Epithelial cell of prostate (primary cell): ENCODE results near the gene LRIF1.
A peak's percentile ranks its signal among the peaks of the same experiment; 100 is the strongest.
"Not testable (repeated sequence)": the region's sequence is repeated elsewhere in the genome, so short reads cannot be mapped to it uniquely, and the experiment has no call there.

ENCODE experiments used
- DNase-seq: peaks from one replicate; pipeline ENCODE4 v3.0.0-alpha.2; 2011; ENCODE audit warnings: low read depth, low spot score
- H3K27ac ChIP-seq: fragments of 450-650 bp; 2 replicates; pipeline ENCODE4 v1.5.1; 2017; ENCODE audit warnings: mild to moderate bottlenecking

Gene LRIF1

DNA sequence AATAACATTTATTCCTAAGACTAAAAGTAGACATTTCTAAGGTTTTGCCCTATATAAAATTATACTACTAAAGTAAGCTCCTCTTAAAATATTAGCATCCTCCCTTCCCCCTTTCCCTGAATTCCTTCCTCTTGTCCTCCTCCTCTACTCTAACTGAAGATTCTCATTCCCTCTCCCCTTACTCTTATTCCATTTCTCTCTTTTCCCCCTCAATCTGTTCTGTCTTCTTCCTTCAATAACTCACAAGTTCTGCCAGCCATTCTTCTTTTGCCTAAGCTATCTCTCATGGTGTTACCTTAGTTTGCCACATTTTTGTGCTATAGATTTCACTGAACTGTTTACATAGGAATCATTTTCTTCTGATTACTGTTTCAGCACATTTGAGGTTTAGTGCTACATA, 10.7 kb downstream of the LRIF1 start:
- DNase-seq, result no peak
- no peak overlapping the region for H3K27ac ChIP-seq

DNA sequence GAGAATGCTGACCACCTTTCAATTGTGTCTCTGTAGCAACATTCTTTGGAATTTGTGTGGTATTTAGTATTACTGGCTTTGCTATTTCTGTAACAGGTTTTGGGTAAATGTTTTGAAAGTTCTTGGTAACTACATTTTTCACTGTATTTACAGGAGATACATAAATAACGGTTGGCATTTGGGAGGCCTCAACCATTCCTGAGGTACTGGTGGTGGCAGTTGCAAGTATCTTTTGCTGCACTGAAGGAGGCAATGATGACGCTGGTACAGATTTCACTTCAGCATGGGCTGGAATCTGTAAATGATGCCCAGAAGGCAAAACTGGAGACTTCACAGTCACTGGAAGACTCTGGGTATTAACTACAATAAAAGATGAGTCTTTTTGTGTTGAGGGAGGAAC, 11.7 kb downstream of the LRIF1 start:
- no peak for DNase-seq
- H3K27ac ChIP-seq, result no peak overlapping the region

DNA sequence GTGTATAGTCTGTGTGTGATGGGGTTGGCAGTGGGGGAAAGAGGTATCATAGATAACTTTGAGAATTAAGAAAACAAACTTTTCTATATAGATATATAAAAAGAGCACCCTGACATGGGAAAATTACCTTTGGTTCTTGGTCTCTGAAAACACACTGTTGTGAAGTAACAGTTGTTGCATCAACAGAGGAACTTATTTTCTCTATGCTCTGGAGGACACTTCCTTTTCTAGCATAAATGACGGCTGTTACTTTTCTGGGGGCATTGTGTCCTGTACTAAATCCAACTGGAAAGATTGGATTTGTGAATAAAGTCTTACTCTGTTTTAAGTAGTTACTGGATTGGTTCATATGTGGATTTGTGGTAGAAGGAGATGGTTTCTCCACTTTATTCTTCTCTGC, 12.6 kb downstream of the LRIF1 start:
- H3K27ac ChIP-seq, result no peak overlapping the region
- DNase-seq, result no peak

DNA sequence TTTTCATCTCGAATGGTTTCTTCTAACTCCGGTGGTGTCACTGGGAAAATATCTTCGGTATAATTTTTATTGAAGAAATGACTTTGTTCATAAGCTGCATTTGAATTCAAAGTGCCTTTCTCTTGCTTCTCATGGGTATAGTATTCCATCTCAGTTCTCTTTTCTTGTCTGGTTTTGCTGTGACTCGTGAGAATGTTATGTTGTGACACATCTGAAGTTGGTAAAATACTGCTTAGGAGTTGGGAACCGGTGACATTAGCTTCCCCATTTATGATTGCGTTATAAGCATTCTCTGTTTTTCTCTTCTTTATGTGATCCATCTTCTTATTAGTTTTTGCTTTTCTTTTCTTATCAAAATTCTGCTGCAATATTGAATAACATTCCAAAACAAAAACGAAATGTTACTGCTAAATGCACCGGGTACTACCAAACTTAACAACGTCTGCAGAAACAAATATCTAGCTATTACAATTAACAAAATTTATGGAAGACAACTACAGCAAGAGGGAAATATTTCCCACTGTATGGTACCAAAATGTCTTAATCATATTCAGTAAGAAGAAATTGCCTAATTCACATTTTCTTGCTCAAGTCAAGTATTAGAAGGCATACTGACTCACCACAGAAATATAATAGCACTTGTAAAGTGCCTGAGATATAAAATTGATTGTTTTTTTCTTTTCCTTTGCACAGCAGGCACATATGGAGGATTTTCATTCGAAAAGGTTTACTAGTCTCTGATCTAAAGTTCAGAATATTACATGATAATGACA, 15.5 kb downstream of the LRIF1 start:
- H3K27ac ChIP-seq, result no peak overlapping the region
- no peak for DNase-seq

DNA sequence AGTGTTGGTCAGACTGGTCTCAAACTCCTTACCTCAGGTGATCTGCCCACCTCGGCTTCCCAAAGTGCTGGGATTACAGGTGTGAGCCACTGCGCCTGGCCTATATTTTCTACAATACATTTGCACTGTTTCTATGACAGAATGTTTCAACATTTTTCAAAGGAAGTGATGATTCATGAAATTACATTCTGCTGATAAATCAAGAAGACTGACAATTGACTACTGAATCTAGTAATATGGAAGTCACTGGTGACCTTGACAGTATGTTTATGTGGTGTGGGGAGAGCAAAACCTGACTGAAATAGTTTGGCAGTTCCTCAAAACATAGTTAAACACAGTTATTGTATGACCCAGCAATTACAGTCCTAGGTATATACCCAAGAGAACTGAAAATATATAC, 18.1 kb downstream of the LRIF1 start:
- no peak overlapping the region for H3K27ac ChIP-seq
- no peak for DNase-seq

DNA sequence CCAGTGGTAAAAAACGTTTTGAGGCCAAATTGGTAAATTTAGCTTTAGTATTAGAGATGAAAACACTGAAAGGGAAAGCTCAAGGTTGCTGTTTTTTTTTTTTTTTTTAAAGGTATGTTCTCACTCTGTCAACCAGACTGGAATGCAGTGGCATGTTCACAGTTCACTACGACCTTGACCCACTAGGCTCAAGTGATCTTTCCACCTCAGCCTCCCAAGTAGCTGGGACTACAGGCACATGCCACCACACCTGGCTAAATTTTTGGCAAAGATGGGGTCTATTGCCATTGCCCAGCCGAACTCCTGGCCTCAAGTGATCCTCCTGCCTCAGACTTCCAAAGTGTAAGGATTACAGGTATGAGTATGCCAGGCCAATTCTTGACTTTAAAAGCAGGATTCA, 18.9 kb downstream of the LRIF1 start:
- no peak for DNase-seq
- no peak overlapping the region for H3K27ac ChIP-seq

DNA sequence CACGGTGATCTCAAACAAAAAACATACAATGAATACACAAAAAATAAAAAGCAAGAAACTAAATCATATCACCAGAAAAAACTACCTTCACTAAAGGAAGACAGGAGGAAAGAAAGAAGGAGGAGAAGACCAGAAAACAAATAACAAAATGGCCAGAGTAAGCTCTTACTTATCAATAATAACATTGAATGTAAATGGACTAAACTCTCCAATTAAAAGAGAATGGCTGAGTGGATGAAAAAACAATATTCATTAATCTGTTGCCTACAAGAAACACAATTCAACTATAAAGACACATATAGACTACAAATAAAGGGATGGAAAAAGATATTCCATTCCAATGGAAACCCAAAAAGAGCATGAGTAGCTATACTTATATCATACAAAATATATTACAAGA, 27.2 kb downstream of the LRIF1 start:
- no peak for DNase-seq
- H3K27ac ChIP-seq, result no peak overlapping the region

DNA sequence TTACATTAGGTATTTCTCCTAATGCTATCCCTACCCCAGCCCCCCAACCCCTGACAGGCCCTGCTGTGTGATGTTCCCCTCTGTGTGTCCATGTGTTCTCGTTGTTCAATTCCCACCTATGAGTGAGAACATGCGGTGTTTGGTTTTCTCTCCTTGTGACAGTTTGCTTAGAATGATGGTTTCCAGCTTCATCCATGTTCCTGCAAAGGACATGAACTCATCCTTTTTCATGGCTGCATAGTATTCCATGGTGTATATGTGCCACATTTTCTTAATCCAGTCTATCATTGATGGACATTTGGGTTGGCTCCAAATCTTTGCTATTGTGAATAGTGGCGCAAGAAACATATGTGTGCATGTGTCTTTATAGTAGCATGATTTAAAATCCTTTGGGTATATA, 32.6 kb downstream of the LRIF1 start:
- not testable (repeated sequence) for DNase-seq, H3K27ac ChIP-seq

DNA sequence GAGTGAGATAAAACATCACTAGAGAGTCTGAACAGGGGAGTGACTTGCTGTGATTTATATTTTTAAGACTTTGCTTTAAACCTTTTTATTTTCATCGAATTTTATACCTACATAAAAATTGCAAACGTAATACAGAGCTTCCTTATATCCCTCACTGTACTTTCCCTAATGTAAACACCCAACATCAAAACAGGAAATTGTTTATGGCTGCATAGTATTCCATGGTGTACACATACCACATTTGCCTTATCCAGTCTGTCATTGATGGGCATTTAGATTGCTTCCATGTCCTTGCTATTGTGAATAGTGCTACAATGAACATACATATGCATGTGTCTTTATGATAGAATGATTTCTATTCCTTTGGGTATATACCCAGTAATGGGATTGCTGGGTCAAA, 34.8 kb downstream of the LRIF1 start:
- DNase-seq, result no peak
- H3K27ac ChIP-seq, result peak overlapping the region; percentile 27

DNA sequence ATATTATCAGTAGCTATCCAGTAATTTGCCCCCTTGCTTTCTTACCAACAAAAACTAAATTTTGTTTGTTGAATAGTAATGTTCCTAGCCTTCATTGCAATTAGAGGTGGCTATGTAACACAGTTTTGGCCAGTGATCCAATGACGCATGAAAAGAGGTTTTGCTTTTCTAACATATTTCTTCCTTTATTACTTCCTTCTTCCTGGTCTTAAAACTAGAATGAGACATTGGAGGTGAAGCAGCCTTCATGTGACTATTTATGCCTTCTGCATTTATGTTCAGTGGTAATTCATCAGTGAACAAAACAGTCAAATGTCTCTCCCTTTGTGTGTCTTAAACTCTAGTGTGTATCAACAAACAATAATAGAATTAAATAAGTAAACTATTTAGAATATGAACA, 35.5 kb downstream of the LRIF1 start:
- DNase-seq, result no peak
- H3K27ac ChIP-seq, result peak overlapping the region; percentile 27

DNA sequence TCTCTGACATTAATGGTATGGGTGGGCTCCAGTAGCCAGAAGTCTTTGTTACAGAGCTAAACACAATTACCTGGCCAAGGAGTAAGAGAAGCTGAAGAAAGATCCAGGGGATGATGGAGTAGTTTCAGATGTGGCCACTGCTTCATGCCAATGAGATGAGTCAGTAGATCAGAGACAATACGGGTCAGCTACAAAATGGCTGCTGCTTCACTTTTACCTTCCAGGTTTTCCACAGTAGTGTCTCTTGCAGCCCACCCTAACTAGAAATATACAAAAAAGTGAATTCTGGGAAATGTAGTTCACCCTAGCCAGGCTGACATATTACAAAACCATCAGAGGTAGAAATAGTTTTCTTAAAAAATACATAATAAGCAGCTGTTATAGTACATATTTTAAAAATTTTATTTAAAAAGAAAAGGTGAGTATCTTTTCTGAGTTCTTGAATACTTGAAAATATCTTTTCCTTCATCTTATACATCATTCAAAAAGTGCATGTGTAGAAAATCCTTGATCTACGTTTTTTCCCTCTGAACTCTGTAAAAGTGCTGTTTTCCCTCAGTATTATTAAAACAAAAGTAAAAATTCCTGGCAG, 36.1 kb downstream of the LRIF1 start:
- H3K27ac ChIP-seq, result peak overlapping the region; percentile 27
- no peak for DNase-seq

DNA sequence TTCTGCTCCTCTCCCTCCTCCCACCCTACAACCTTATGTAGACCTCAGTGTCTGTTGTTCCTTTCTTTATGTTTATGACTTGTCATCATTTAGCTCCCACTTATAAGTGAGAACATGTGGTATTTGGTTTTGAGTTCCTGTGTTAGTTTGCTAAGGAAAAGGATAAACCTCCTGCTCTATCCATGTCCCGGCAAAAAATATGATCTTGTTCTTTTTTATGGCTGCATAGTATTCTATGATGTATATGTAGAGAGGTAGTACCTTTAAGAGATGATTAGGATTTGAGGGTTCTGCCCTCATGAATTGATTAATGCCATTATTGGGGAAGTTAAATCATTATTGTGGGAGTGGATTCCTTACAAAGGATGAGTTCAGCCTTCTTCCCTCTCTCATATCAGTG, 41.8 kb downstream of the LRIF1 start:
- no peak overlapping the region for H3K27ac ChIP-seq
- no peak for DNase-seq

DNA sequence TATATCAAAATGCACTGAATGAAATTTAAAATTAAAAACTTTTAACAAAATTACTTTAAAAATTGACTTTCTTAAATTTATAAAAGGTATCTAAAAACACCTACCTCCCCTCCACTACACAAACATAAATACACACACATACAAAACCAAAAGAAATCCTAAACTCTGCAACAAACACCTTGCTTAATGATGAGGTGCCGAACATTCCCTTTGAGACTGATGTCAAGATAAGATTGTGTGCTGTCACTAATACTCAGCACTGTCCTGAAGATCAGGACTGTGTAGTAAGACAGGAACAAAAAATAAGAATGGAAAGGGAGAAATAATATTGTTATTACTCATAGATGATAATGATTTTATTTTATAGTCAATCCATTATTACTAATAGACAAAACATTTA, 45.7 kb downstream of the LRIF1 start:
- no peak for DNase-seq
- H3K27ac ChIP-seq, result no peak overlapping the region

DNA sequence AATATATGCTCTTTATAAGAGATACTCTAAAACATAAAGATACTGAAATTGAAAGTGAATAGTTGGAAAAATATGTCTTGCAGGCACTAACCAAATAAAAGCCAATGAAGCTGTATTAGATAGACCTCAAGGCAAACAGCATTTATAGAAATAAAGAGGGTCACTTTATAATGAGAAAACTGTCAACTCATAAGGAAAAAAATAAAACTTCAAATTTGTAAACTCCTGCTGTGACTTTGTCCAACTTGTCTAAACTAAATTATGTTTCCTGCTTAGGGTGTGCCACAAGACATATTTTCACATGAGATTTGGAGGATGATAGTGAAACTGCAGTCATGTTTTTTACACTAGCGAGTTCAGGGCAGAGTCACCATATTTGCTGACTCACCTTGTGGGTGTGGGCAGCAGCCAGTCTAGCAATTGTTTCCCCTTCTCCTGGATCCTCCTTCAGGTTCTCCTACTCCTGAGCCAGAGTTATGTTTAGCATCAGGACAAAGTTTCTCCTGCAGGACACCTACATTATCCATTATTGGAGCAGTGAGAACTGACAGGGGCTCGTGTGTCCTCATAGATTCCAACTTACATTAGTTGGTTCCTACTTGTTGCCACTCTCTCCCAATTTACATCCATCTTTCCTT, 46.9 kb downstream of the LRIF1 start:
- DNase-seq, result peak; percentile 70
- peak overlapping the region; percentile 55 for H3K27ac ChIP-seq

DNA sequence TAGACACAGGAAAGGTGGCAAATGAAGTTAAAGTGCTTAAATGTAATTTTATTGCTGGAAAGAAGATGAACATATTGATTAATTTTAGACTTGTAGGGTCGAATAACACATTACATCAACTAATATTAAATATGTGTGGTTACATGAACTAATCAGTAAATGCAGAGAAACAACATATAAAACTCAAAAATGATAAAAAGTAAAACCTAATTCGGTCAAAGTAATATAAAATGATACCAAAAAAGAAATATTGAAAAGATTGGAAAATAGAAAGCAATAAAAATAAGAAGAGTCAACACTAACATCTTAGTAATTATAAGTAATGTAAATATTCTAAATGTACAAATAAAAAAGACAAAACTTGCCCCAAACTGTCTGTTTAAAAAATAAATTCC, 47.5 kb downstream of the LRIF1 start:
- no peak for DNase-seq
- peak overlapping the region; percentile 55 for H3K27ac ChIP-seq

DNA sequence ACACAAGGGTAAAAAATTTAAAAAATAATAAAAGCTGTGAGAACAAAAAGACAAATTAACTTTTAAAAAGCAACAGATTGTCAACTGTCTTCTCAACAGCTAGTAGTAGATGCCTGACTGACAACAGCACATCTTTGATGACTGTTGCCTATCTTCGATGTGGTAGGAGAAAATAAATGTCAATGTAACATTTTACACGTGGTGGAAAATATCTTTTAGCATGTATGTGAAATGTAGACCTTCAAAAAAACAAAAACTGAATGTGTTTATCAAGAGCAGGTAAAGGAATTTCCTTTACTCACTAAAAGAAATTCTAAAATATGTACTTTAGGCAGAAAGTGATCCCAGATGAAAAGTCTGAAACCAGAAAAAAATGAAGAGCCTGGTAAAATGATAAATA, 47.9 kb downstream of the LRIF1 start:
- DNase-seq, result no peak
- H3K27ac ChIP-seq, result no peak overlapping the region

DNA sequence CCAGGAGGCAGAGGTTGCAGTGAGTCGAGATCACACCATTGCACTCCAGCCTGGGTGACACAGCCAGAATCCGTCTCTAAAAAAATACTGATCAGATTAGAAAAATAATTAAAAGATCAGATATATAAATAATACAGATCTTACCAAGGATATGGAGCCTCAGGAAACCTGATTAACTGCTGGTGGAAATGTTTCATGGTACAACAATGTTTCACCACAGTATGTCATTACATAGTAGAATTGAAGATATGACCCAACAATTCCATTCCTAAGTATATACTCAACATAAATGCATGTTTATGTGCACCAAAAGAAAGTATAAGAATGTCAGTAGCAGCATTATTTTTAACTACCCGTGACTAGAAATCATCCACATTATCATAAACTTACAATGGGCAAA, 49.0 kb downstream of the LRIF1 start:
- no peak for DNase-seq
- H3K27ac ChIP-seq, result no peak overlapping the region

DNA sequence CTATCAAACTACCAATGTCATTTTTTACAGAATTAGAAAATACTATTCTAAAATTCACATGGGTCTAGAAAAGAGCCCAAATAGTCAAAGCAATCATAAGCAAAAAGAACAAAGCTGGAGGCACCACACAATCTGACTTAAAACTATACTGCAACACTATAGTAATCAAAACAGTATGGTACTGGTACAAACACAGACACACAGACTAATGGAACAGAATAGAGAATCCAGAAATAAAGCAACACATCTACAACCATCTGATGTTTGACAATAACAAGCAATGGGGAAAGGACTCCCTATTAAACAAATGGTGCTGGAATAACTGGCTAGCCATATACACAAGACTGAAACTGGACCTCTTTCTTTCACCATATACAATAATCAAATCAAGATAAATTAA, 50.9 kb downstream of the LRIF1 start:
- no peak for DNase-seq
- H3K27ac ChIP-seq, result no peak overlapping the region

DNA sequence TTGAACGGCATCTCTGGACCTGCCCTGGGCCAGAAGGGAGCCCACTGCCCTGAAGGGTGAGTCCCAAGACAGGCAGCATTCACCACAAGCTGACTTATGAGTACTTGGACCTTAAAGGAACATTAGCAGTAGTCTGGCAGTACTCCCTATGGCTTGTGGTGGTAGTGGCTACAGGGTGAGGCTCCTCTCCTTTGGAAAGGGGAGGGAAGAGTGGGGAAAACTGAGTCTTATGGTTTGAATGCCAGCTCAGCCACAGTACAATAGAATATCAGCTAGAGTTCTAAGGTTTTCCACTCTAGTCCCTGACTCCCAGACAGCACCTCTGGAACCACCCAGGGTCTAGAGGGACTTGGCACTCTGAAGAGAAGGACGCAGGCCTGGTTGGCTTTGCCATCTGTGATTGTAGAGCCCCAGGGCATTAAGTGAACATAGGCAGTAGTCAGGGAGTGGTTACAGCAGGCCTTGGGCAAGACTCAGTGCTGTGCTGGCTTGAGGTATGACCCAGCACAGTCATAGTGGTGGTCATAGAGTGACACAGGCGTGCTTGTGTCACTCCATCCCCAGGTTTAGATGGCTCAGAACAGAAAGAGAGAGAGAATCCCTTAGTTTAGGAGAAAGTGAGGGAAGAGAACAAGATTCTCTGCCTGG, 59.7 kb downstream of the LRIF1 start:
- DNase-seq, result peak; percentile 10
- H3K27ac ChIP-seq, result no peak overlapping the region

DNA sequence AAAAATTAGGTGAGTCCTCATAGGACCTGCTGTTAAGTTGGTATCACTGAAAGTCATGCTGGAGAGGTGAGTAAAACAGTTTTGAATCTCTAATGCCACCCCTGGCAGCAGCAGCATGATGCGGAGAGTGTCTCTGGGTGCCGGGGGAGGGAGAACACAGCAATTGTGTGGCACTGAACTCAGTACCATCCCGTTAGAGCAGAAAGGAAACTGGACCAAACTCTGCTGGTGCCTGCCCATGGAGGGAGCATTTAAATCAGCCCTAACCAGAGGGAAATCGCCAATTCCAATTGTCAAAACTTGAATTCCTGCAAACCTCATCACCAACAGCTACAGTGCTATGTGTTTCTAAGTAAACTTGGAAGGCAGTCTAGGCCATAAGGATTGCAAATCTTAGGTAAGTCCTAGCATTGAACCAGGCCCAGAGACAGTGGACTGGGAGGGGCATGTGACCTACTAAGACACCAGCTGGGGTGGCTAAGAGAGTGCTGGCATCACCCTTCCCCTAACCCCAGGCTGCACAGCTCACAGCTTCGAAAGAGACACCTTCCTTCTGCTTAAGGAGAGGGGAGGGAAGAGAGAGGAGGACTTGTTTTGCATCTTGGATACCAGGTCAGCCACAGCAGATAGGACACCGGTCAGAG, 60.8 kb downstream of the LRIF1 start:
- DNase-seq, result no peak
- no peak overlapping the region for H3K27ac ChIP-seq

DNA sequence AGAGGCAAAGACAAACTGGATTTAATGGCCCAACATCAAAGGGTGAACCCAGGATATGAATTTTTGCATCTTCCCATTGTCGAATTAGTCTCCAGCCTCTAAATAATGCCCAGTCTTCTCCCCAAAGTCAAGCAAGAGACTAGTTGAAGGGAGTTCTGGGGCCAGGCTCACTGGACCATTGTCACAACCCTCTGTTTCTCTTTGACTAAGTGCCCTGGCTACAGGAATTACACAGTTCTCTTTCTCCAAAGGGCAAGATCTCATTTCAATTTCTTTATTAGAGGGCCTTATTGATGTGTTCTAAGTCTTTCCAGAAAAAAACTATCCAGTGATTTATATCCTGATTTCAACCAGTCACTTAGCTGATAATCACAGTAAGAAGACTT, 64.3 kb downstream of the LRIF1 start:
- no peak overlapping the region for H3K27ac ChIP-seq
- DNase-seq, result no peak
